ENCODE measurements around the gene FFAR3.

The FFAR3 gene

GRCh38 chr19:35357867-35358573 lies at the start of gene FFAR3:
FFAR3 (plus strand) TSS chr19:35358460; CDS start chr19:35358891, 431 bp downstream.
- in situ Hi-C loops (cut with MboI; ENCODE audit: low sequenced_read_pairs): no loop called here

- in situ Hi-C loops (cut with MboI; ENCODE audit: low sequenced_read_pairs): no loop called here
Measured at GRCh38 chr19:35308910-35309309, 49.4 kb upstream of the FFAR3 start.

GRCh38 chr19:35309481-35310279 lies 48.6 kb upstream of the FFAR3 start:
- in situ Hi-C loops (cut with MboI; ENCODE audit: low sequenced_read_pairs): no loop called here

GRCh38 chr19:35310331-35310730 lies 47.9 kb upstream of the FFAR3 start:
- in situ Hi-C loops (cut with MboI; ENCODE audit: low sequenced_read_pairs): no loop called here

- in situ Hi-C loops (cut with MboI; ENCODE audit: low sequenced_read_pairs): no loop called here
Measured at GRCh38 chr19:35310811-35311465, 47.3 kb upstream of the FFAR3 start.

GRCh38 chr19:35311901-35312665 lies 46.2 kb upstream of the FFAR3 start:
- in situ Hi-C loops (cut with MboI; ENCODE audit: low sequenced_read_pairs): no loop called here

- in situ Hi-C loops (cut with MboI; ENCODE audit: low sequenced_read_pairs): no loop called here
Measured at GRCh38 chr19:35313587-35313986, 44.7 kb upstream of the FFAR3 start.

GRCh38 chr19:35314031-35314430 lies 44.2 kb upstream of the FFAR3 start:
- in situ Hi-C loops (cut with MboI; ENCODE audit: low sequenced_read_pairs): no loop called here

GRCh38 chr19:35314858-35315470 lies 43.3 kb upstream of the FFAR3 start:
- in situ Hi-C loops (cut with MboI; ENCODE audit: low sequenced_read_pairs): no loop called here

GRCh38 chr19:35315883-35316282 lies 42.4 kb upstream of the FFAR3 start:
- in situ Hi-C loops (cut with MboI; ENCODE audit: low sequenced_read_pairs): no loop called here

GRCh38 chr19:35316560-35316959 lies 41.7 kb upstream of the FFAR3 start:
- in situ Hi-C loops (cut with MboI; ENCODE audit: low sequenced_read_pairs): no loop called here

- in situ Hi-C loops (cut with MboI; ENCODE audit: low sequenced_read_pairs): no loop called here
Measured at GRCh38 chr19:35317464-35318043, 40.7 kb upstream of the FFAR3 start.

- in situ Hi-C loops (cut with MboI; ENCODE audit: low sequenced_read_pairs): no loop called here
Measured at GRCh38 chr19:35318679-35319448, 39.4 kb upstream of the FFAR3 start.

- in situ Hi-C loops (cut with MboI; ENCODE audit: low sequenced_read_pairs): no loop called here
Measured at GRCh38 chr19:35320065-35320713, 38.1 kb upstream of the FFAR3 start.

- in situ Hi-C loops (cut with MboI; ENCODE audit: low sequenced_read_pairs): no loop called here
Measured at GRCh38 chr19:35321291-35321690, 37.0 kb upstream of the FFAR3 start.

GRCh38 chr19:35322014-35322413 lies 36.2 kb upstream of the FFAR3 start:
- in situ Hi-C loops (cut with MboI; ENCODE audit: low sequenced_read_pairs): no loop called here

- in situ Hi-C loops (cut with MboI; ENCODE audit: low sequenced_read_pairs): no loop called here
Measured at GRCh38 chr19:35327642-35328041, 30.6 kb upstream of the FFAR3 start.

- in situ Hi-C loops (cut with MboI; ENCODE audit: low sequenced_read_pairs): no loop called here
Measured at GRCh38 chr19:35328851-35329285, 29.4 kb upstream of the FFAR3 start, which contains the start of gene CD22. CD22 (plus strand) TSS chr19:35329187; CDS start chr19:35332041, 2,854 bp downstream.

GRCh38 chr19:35329323-35329722 lies 28.9 kb upstream of the FFAR3 start:
- in situ Hi-C loops (cut with MboI; ENCODE audit: low sequenced_read_pairs): no loop called here

Data from hTERT RPE-1 (cell line).